GM12872 (cell line): ENCODE measurements around the gene MIB1.

ENCODE experiments used
- CTCF ChIP-seq: IDR thresholded peaks from 3 replicates; pipeline ENCODE4 v1.5.1; 2011; ENCODE audit warnings: low read depth, mild to moderate bottlenecking, low read length, moderate library complexity; ENCODE audit not compliant: insufficient read depth

Gene MIB1

GRCh38 chr18:21897811-21898210 is 157.2 kb downstream of the MIB1 start:
- peak; percentile 83 for TF ChIP-seq CTCF

GRCh38 chr18:21900605-21901352 is 160.2 kb downstream of the MIB1 start:
- TF ChIP-seq CTCF = no peak

GRCh38 chr18:21901423-21901945 is 160.9 kb downstream of the MIB1 start:
- no peak for TF ChIP-seq CTCF

- no peak for TF ChIP-seq CTCF
These were observed 163.1 kb downstream of the MIB1 start for GRCh38 chr18:21903709-21904108.

GRCh38 chr18:21904856-21905255 is 164.3 kb downstream of the MIB1 start:
- TF ChIP-seq CTCF = no peak

- TF ChIP-seq CTCF = no peak
These were observed 166.9 kb downstream of the MIB1 start for GRCh38 chr18:21907451-21907850.

- TF ChIP-seq CTCF = no peak
These were observed 168.1 kb downstream of the MIB1 start for GRCh38 chr18:21908711-21909110.
